ENCODE data around the gene CCDC27. TPM values are rescaled to one million over a fixed set of nuclear protein-coding genes. Genes with fewer than 3 reads are reported as not detected.

Gene CCDC27
- total and polyA plus RNA-seq, 2 of the 8 experiments (the other 6 are each of a cell fraction or from before 2014, with no cell fraction given), result 0.15 TPM; not detected in 1

- Histone ChIP-seq H2AFZ (ENCODE audit: low read length) (no peak overlapping the region), H3K56ac (replicated peaks; ENCODE audit: insufficient read length, low read depth, low read length) (no peak overlapping the region), H3K4me3 (ENCODE audit: extremely low read depth in 1 of 4, insufficient read depth in 2 of 4, low read depth in 3 of 4, low read length in 4 of 4) (no peak overlapping the region), H2AK5ac (ENCODE audit: low read depth, low read length) (no peak overlapping the region), H4K20me1 (replicated peaks in 1 of 2; ENCODE audit: control insufficient read depth in 1 of 2, insufficient read depth in 2 of 2, low read length in 2 of 2) (peaks cover 2 to 14% of the 10 kb centered on the region in 2 experiments), H3K23me2 (ENCODE audit: low read depth, low read length) (no peaks in the 10 kb centered on the region; the same call in 1 of the 2 replicates), H3K27ac (ENCODE audit: low read depth, low read length) (no peak overlapping the region), H3K4me1 (replicated peaks in 1 of 4; ENCODE audit: control insufficient read depth in 3 of 4, insufficient read depth in 4 of 4, low read length in 3 of 4) (peaks cover 0 to 21% (median 13%) of the 10 kb centered on the region in 4 experiments; a peak in 6 of 7 replicates), H3K9me3 (ENCODE audit: insufficient read depth in 2 of 2, low read depth in 1 of 2, low read length in 1 of 2) (no peaks in the 10 kb centered on the region), H3K23ac (ENCODE audit: insufficient read length) (no peak overlapping the region), H3K4ac (replicated peaks; ENCODE audit: insufficient read length, low read depth, low read length) (no peak overlapping the region), H4K5ac (ENCODE audit: insufficient read length, low read depth, low read length) (no peak overlapping the region), H2BK20ac (ENCODE audit: low read length) (no peak overlapping the region), H3K4me2 (ENCODE audit: insufficient read depth in 1 of 2, low read depth in 2 of 2, low read length in 2 of 2) (no peak overlapping the region), H3K79me1 (ENCODE audit: low read depth, low read length) (no peaks in the 10 kb centered on the region; the same call in 1 of the 2 replicates), H3K27me3 (replicated peaks in 1 of 4; ENCODE audit: control insufficient read depth in 3 of 4, extremely low read depth in 1 of 4, insufficient read depth in 3 of 4, low read length in 3 of 4) (peaks cover 0 to 9% (median 2%) of the 10 kb centered on the region in 4 experiments; a peak in 3 of 7 replicates), H4K91ac (replicated peaks; ENCODE audit: insufficient read length, low read length) (no peak overlapping the region), H2BK5ac (ENCODE audit: low read depth, low read length) (no peak overlapping the region), H3K36me3 (ENCODE audit: control insufficient read depth in 2 of 4, insufficient read depth in 4 of 4, low read length in 3 of 4) (no peaks in the 10 kb centered on the region), H3K14ac (ENCODE audit: insufficient read length) (no peak overlapping the region), H3K79me2 (ENCODE audit: control insufficient read depth in 1 of 2, insufficient read depth in 2 of 2, low read length in 2 of 2) (no peaks in the 10 kb centered on the region), H3K9ac (replicated peaks in 1 of 4; ENCODE audit: extremely low read depth in 1 of 4, low read depth in 3 of 4, low read length in 3 of 4) (no peak overlapping the region), H2BK120ac (replicated peaks; ENCODE audit: low read depth, low read length) (no peak overlapping the region), H3K18ac (ENCODE audit: extremely low read depth, low read length) (no peak overlapping the region; the same call in 1 of the 2 replicates), H2BK15ac (ENCODE audit: low read length) (no peak overlapping the region), H2BK12ac (ENCODE audit: low read depth, low read length) (no peak overlapping the region), H4K8ac (ENCODE audit: extremely low read depth, insufficient read depth, low read length) (no peak overlapping the region)
- no peak for FAIRE-seq
- WGBS, 2 experiments (ENCODE audit: extremely low coverage in 1 of 2, insufficient coverage in 1 of 2, insufficient read length in 1 of 2, insufficient replicate concordance in 2 of 2, low coverage in 1 of 2, low lambda C conversion rate in 2 of 2, missing lambda C conversion rate in 1 of 2), result 83% methylated on average over 7 of the region's 7 CpGs; no CpG with 5 or more reads in 1 of the 2 experiments
- CTCF ChIA-PET (ENCODE audit: partially characterized antibody), result interaction anchor here (0.8 to 7.7 kb wide), 11 partner anchors 9 to 123 kb away, joined by 3 to 49 read pairs (median 5); no protein-coding TSS in a partner anchor
- POLR2A ChIA-PET (ENCODE audit: partially characterized antibody), result interaction anchor here (1.1 to 1.5 kb wide), 3 partner anchors 11 to 71 kb away, joined by 3 to 5 read pairs (median 3); no protein-coding TSS in a partner anchor
- TF ChIP-seq SUZ12 (IDR thresholded peaks at IDR 0.05; ENCODE audit: low read length) (no peak), NANOG (IDR thresholded peaks at IDR 0.05; ENCODE audit: insufficient read depth, low read depth, low read length, poor library complexity, severe bottlenecking) (no peak)
- DNase-seq (ENCODE audit: low read depth in 1 of 2, low spot score in 2 of 2), result no peak
These were observed 38.4 kb upstream of the CCDC27 start for GRCh38 chr1:3713840-3714239.

Measured in H1 (cell line).